Mesenteric fat pad (tissue), 1 donor: Measurements from ENCODE around the gene MAT2A. TPM values are rescaled to one million over a fixed set of nuclear protein-coding genes. Genes with fewer than 3 reads are reported as not detected.

Experiments used
- total RNA-seq: library from RNA; stranded (reverse); fragmentation: NEBNext Ultra II Directional; extraction: Animal tissue kit (Norgen Biotek cat#: 25700); gene quantifications from one replicate; pipeline ENCODE4 v1.2.1, GENCODE V29; 2021
- donor health status: DM: yes; HTN: yes; CAD: no.

MAT2A gene
- total RNA-seq, 1 donor from 2014 or later: 494 TPM

Other genes starting within 250 kb of the MAT2A start
- 128 TPM for gene TGOLN2, start 211.2 kb upstream of the MAT2A start, total RNA-seq
- 554 TPM for gene RETSAT, start 184.6 kb upstream of the MAT2A start, total RNA-seq
- gene ELMOD3, start 184.4 kb upstream of the MAT2A start, total RNA-seq: 47.7 TPM
- 124 TPM for gene CAPG, start 128.8 kb upstream of the MAT2A start, total RNA-seq
- gene SH2D6, start 120.5 kb upstream of the MAT2A start, total RNA-seq: not detected
- gene GGCX, start 22.3 kb downstream of the MAT2A start, total RNA-seq: 45.6 TPM
- gene VAMP8, start 38.4 kb downstream of the MAT2A start, total RNA-seq: 73.3 TPM
- gene VAMP5, start 45.3 kb downstream of the MAT2A start, total RNA-seq: 70.3 TPM
- 110 TPM for gene RNF181, start 56.6 kb downstream of the MAT2A start, total RNA-seq
- gene TMEM150A, start 63.5 kb downstream of the MAT2A start, total RNA-seq: 27.7 TPM
- 26.3 TPM for gene C2orf68, start 72.9 kb downstream of the MAT2A start, total RNA-seq
- 37.1 TPM for gene USP39, start 77.0 kb downstream of the MAT2A start, total RNA-seq
- not detected for gene SFTPB, start 129.0 kb downstream of the MAT2A start, total RNA-seq
- 3.7 TPM for gene GNLY, start 155.2 kb downstream of the MAT2A start, total RNA-seq
- 69.4 TPM for gene ATOH8, start 214.8 kb downstream of the MAT2A start, total RNA-seq